ENCODE results near the gene COG4. TPM values are rescaled to one million over a fixed set of nuclear protein-coding genes. Genes with fewer than 3 reads are reported as not detected.

Gene COG4
- polyA plus RNA-seq, 2 of the 4 experiments (the other 2 are of a cell fraction), result 42.7 to 48.2 TPM

GRCh38 chr16:70438969-70439862 lies 84.1 kb downstream of the COG4 start, which contains the start of gene ST3GAL2 (continued):
- TF ChIP-seq ESRRA (IDR thresholded peaks at IDR 0.05; ENCODE audit: borderline replicate concordance, low read length) (no peak), GATA3 (IDR thresholded peaks at IDR 0.05; ENCODE audit: borderline replicate concordance) (0 out of 2 replicates have a peak, but pooled peaks have one; percentile 32), RFX5 (IDR thresholded peaks at IDR 0.05) (no peak), ZNF302 (CRISPR knock-in tag; IDR thresholded peaks at IDR 0.05) (no peak), KDM1A (IDR thresholded peaks at IDR 0.05; ENCODE audit: low read depth) (no peak), CEBPB (IDR thresholded peaks at IDR 0.05) (no peak), NPAS2 (CRISPR knock-in tag; IDR thresholded peaks at IDR 0.05; ENCODE audit: borderline replicate concordance) (no peak), EP300 (IDR thresholded peaks at IDR 0.05) (no peak), SREBF2 (IDR thresholded peaks at IDR 0.05) (no peak), HDAC2 (IDR thresholded peaks at IDR 0.05) (no peak), KDM5A (IDR thresholded peaks at IDR 0.05) (no peak), CBX2 (IDR thresholded peaks at IDR 0.05; ENCODE audit: borderline replicate concordance, low read depth) (no peak), HOXB13 (CRISPR knock-in tag; IDR thresholded peaks at IDR 0.05; ENCODE audit: low read depth) (peak; percentile 56; the same call in 1 of the 2 replicates), PHF8 (IDR thresholded peaks at IDR 0.05; ENCODE audit: borderline replicate concordance, low read depth) (peak; percentile 45; the same call in 1 of the 2 replicates), ATOH8 (CRISPR knock-in tag; IDR thresholded peaks at IDR 0.05; ENCODE audit: low read depth) (no peak), MYC (IDR thresholded peaks at IDR 0.05; ENCODE audit: borderline replicate concordance, low read length) (peak; percentile 43; the same call in 1 of the 2 replicates), HOXB5 (CRISPR knock-in tag; IDR thresholded peaks at IDR 0.05) (peak; percentile 85; the same call in 1 of the 2 replicates), TFCP2L1 (CRISPR knock-in tag; IDR thresholded peaks at IDR 0.05) (no peak), POLR2A (IDR thresholded peaks at IDR 0.05; ENCODE audit: low read length) (peak; percentile 16; the same call in 1 of the 2 replicates), TP53 (CRISPR knock-in tag; IDR thresholded peaks at IDR 0.05) (no peak), NR3C1 (IDR thresholded peaks at IDR 0.05) (no peak)
- TF ChIP-seq, protein P1, sequence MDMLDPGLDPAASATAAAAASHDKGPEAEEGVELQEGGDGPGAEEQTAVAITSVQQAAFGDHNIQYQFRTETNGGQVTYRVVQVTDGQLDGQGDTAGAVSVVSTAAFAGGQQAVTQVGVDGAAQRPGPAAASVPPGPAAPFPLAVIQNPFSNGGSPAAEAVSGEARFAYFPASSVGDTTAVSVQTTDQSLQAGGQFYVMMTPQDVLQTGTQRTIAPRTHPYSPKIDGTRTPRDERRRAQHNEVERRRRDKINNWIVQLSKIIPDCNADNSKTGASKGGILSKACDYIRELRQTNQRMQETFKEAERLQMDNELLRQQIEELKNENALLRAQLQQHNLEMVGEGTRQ (IDR thresholded peaks at IDR 0.05), result no peak
- TF ChIP-seq, protein P2, sequence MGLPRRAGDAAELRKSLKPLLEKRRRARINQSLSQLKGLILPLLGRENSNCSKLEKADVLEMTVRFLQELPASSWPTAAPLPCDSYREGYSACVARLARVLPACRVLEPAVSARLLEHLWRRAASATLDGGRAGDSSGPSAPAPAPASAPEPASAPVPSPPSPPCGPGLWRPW (IDR thresholded peaks at IDR 0.05), result no peak
- TF ChIP-seq, protein P3, sequence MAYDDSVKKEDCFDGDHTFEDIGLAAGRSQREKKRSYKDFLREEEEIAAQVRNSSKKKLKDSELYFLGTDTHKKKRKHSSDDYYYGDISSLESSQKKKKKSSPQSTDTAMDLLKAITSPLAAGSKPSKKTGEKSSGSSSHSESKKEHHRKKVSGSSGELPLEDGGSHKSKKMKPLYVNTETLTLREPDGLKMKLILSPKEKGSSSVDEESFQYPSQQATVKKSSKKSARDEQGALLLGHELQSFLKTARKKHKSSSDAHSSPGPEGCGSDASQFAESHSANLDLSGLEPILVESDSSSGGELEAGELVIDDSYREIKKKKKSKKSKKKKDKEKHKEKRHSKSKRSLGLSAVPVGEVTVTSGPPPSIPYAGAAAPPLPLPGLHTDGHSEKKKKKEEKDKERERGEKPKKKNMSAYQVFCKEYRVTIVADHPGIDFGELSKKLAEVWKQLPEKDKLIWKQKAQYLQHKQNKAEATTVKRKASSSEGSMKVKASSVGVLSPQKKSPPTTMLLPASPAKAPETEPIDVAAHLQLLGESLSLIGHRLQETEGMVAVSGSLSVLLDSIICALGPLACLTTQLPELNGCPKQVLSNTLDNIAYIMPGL (CRISPR knock-in tag; IDR thresholded peaks at IDR 0.05; ENCODE audit: borderline replicate concordance), result no peak
- TF ChIP-seq, protein P4, sequence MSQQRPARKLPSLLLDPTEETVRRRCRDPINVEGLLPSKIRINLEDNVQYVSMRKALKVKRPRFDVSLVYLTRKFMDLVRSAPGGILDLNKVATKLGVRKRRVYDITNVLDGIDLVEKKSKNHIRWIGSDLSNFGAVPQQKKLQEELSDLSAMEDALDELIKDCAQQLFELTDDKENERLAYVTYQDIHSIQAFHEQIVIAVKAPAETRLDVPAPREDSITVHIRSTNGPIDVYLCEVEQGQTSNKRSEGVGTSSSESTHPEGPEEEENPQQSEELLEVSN (IDR thresholded peaks at IDR 0.05; ENCODE audit: borderline replicate concordance, low read depth), result 0 out of 2 replicates have a peak, but pooled peaks have one; percentile 18

All from A549 (cell line).